ENCODE data around the gene DIAPH2. TPM values are rescaled to one million over a fixed set of nuclear protein-coding genes. Genes with fewer than 3 reads are reported as not detected.
A peak's percentile ranks its signal among the peaks of the same experiment; 100 is the strongest.

DIAPH2 gene
- total RNA-seq, 2 donors from 2014 or later = 21.5 to 51.8 TPM

GRCh38 chrX:96834137-96834536 lies 149.5 kb downstream of the DIAPH2 start:
- H3K36me3 Mint-ChIP-seq (ENCODE audit: low read depth) = no peaks in the 10 kb centered on the region
- H3K4me3 ChIP-seq (ENCODE audit: low read length) = no peak overlapping the region

GRCh38 chrX:96835660-96836289 lies 151.1 kb downstream of the DIAPH2 start:
- TF ChIP-seq, protein P1, sequence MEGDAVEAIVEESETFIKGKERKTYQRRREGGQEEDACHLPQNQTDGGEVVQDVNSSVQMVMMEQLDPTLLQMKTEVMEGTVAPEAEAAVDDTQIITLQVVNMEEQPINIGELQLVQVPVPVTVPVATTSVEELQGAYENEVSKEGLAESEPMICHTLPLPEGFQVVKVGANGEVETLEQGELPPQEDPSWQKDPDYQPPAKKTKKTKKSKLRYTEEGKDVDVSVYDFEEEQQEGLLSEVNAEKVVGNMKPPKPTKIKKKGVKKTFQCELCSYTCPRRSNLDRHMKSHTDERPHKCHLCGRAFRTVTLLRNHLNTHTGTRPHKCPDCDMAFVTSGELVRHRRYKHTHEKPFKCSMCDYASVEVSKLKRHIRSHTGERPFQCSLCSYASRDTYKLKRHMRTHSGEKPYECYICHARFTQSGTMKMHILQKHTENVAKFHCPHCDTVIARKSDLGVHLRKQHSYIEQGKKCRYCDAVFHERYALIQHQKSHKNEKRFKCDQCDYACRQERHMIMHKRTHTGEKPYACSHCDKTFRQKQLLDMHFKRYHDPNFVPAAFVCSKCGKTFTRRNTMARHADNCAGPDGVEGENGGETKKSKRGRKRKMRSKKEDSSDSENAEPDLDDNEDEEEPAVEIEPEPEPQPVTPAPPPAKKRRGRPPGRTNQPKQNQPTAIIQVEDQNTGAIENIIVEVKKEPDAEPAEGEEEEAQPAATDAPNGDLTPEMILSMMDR (conservative IDR thresholded peaks at IDR 0.05) = no peak
- H3K27ac ChIP-seq (ENCODE audit: low read depth, low read length) = no peak overlapping the region
- Mint-ChIP-seq H3K27me3 (ENCODE audit: insufficient read depth) (no peaks in the 10 kb centered on the region), H3K4me1 (peaks cover 27% of the 10 kb centered on the region), H3K9me3 (no peaks in the 10 kb centered on the region), H3K27ac (peak overlapping the region; percentile 58), H3K4me3 (no peak overlapping the region), H3K36me3 (ENCODE audit: low read depth) (no peaks in the 10 kb centered on the region)
- H3K9ac ChIP-seq (ENCODE audit: extremely low read depth, low read length, poor library complexity, severe bottlenecking) = no peak overlapping the region
- no peaks in the 10 kb centered on the region for H3K9me3 ChIP-seq (ENCODE audit: control insufficient read depth, low read length)
- no peaks in the 10 kb centered on the region for H3K27me3 ChIP-seq (ENCODE audit: control insufficient read depth, insufficient read depth, low read length, poor library complexity, severe bottlenecking)
- DNase-seq = no peak
- H3K36me3 ChIP-seq (ENCODE audit: control insufficient read depth, insufficient read depth, low read length) = no peaks in the 10 kb centered on the region
- 94% methylated on average over 2 to 4 of the region's 5 CpGs for WGBS, 2 experiments (ENCODE audit: insufficient coverage in 1 of 2, insufficient read length in 1 of 2)
- no peak overlapping the region for H3K4me3 ChIP-seq (ENCODE audit: low read length)
- peaks cover 4% of the 10 kb centered on the region for H3K4me1 ChIP-seq (ENCODE audit: control insufficient read depth, insufficient read depth, low read length)

More at GRCh38 chrX:96834137-96834536, 149.5 kb downstream of the DIAPH2 start:
- Mint-ChIP-seq H3K4me1 (peaks cover 26% of the 10 kb centered on the region), H3K9me3 (no peaks in the 10 kb centered on the region), H3K4me3 (no peak overlapping the region), H3K27me3 (ENCODE audit: insufficient read depth) (no peaks in the 10 kb centered on the region), H3K27ac (no peak overlapping the region)
- no peak for DNase-seq
- no peaks in the 10 kb centered on the region for H3K36me3 ChIP-seq (ENCODE audit: control insufficient read depth, insufficient read depth, low read length)
- 77% methylated on average over 1 of the region's 1 CpG; no CpG with 5 or more reads in 1 of the 2 experiments for WGBS, 2 experiments (ENCODE audit: insufficient coverage in 1 of 2, insufficient read length in 1 of 2)
- no peak overlapping the region for H3K27ac ChIP-seq (ENCODE audit: low read depth, low read length)
- peaks cover 4% of the 10 kb centered on the region for H3K4me1 ChIP-seq (ENCODE audit: control insufficient read depth, insufficient read depth, low read length)
- no peak overlapping the region for H3K9ac ChIP-seq (ENCODE audit: extremely low read depth, low read length, poor library complexity, severe bottlenecking)
- H3K27me3 ChIP-seq (ENCODE audit: control insufficient read depth, insufficient read depth, low read length, poor library complexity, severe bottlenecking) = no peaks in the 10 kb centered on the region
- H3K9me3 ChIP-seq (ENCODE audit: control insufficient read depth, low read length) = no peaks in the 10 kb centered on the region
- TF ChIP-seq, protein P1 (conservative IDR thresholded peaks at IDR 0.05) = no peak

- H3K4me1 Mint-ChIP-seq = peaks cover 47% of the 10 kb centered on the region
- Histone ChIP-seq H3K4me1 (ENCODE audit: control insufficient read depth, insufficient read depth, low read length) (peaks cover 4% of the 10 kb centered on the region), H3K9ac (ENCODE audit: extremely low read depth, low read length, poor library complexity, severe bottlenecking) (no peak overlapping the region), H3K4me3 (ENCODE audit: low read length) (no peak overlapping the region), H3K36me3 (ENCODE audit: control insufficient read depth, insufficient read depth, low read length) (no peaks in the 10 kb centered on the region), H3K27ac (ENCODE audit: low read depth, low read length) (no peak overlapping the region), H3K27me3 (ENCODE audit: control insufficient read depth, insufficient read depth, low read length, poor library complexity, severe bottlenecking) (no peaks in the 10 kb centered on the region), H3K9me3 (ENCODE audit: control insufficient read depth, low read length) (no peaks in the 10 kb centered on the region)
- H3K9me3 Mint-ChIP-seq = no peaks in the 10 kb centered on the region
- 95% methylated on average over 2 of the region's 3 CpGs; no CpG with 5 or more reads in 1 of the 2 experiments for WGBS, 2 experiments (ENCODE audit: insufficient coverage in 1 of 2, insufficient read length in 1 of 2)
- H3K36me3 Mint-ChIP-seq (ENCODE audit: low read depth) = no peaks in the 10 kb centered on the region
- TF ChIP-seq, protein P1 (conservative IDR thresholded peaks at IDR 0.05) = no peak
- no peak overlapping the region for H3K4me3 Mint-ChIP-seq
- H3K27ac Mint-ChIP-seq = peak overlapping the region; percentile 42
- H3K27me3 Mint-ChIP-seq (ENCODE audit: insufficient read depth) = no peaks in the 10 kb centered on the region
- no peak for DNase-seq
These were observed 153.2 kb downstream of the DIAPH2 start for GRCh38 chrX:96837808-96838207.
